Fibroblast of mammary gland (primary cell): ENCODE measurements around the gene ENPP1.

Experiments
- DNase-seq: peaks from one replicate; pipeline ENCODE4 v3.0.0-alpha.2; 2010; ENCODE audit warnings: low read depth
- H3K4me3 ChIP-seq: 2 replicates; pipeline ENCODE4 v1.5.1; 2011; ENCODE audit warnings: low read depth, mild to moderate bottlenecking, low read length, moderate library complexity; ENCODE audit not compliant: control insufficient read depth
- CTCF ChIP-seq: conservative IDR thresholded peaks from 2 replicates; pipeline ENCODE4 v1.5.1; 2011; ENCODE audit warnings: low read depth, low read length, inconsistent platforms; ENCODE audit not compliant: control insufficient read depth, insufficient read depth

Gene ENPP1

GRCh38 chr6:131782764-131783163 is 25.1 kb upstream of the ENPP1 start:
- no peak for TF ChIP-seq CTCF
- no peak overlapping the region for H3K4me3 ChIP-seq
- no peak for DNase-seq

GRCh38 chr6:131784561-131784960 is 23.3 kb upstream of the ENPP1 start:
- peak; percentile 65 for DNase-seq
- no peak for TF ChIP-seq CTCF
- no peak overlapping the region for H3K4me3 ChIP-seq

- H3K4me3 ChIP-seq: no peak overlapping the region
- peak; percentile 59 for DNase-seq
- TF ChIP-seq CTCF: no peak
Measured at GRCh38 chr6:131787079-131787478, 20.7 kb upstream of the ENPP1 start.

GRCh38 chr6:131787766-131788712 is 19.8 kb upstream of the ENPP1 start:
- no peak overlapping the region for H3K4me3 ChIP-seq
- peak; percentile 45 for TF ChIP-seq CTCF
- peak; percentile 55 for DNase-seq

- TF ChIP-seq CTCF: no peak
- no peak overlapping the region for H3K4me3 ChIP-seq
- DNase-seq: peak; percentile 24
Measured at GRCh38 chr6:131789219-131789618, 18.6 kb upstream of the ENPP1 start.

GRCh38 chr6:131791476-131791875 is 16.3 kb upstream of the ENPP1 start:
- DNase-seq: no peak
- TF ChIP-seq CTCF: no peak
- no peak overlapping the region for H3K4me3 ChIP-seq
